HUES64 (cell line): ENCODE results near the gene NAT10.
"Not testable (repeated sequence)": the region's sequence is repeated elsewhere in the genome, so short reads cannot be mapped to it uniquely, and the experiment has no call there.

Source experiments
- H3K27ac ChIP-seq: 2 replicates; pipeline ENCODE4 v1.7.0; 2013; ENCODE audit warnings: low read depth, low read length, inconsistent platforms
- H3K27me3 ChIP-seq: 2 replicates; pipeline ENCODE4 v1.6.1; 2013; ENCODE audit warnings: mild to moderate bottlenecking, low read length; ENCODE audit not compliant: insufficient read depth
- H3K36me3 ChIP-seq: 2 replicates; pipeline ENCODE4 v1.6.1; 2013; ENCODE audit warnings: mild to moderate bottlenecking, low read length; ENCODE audit not compliant: insufficient read depth
- H3K4me1 ChIP-seq: 2 replicates; pipeline ENCODE4 v1.6.1; 2013; ENCODE audit warnings: mild to moderate bottlenecking, low read length, moderate library complexity; ENCODE audit not compliant: insufficient read depth
- H3K4me3 ChIP-seq: 2 replicates; pipeline ENCODE4 v1.5.1; 2013; ENCODE audit warnings: mild to moderate bottlenecking, low read length, moderate library complexity
- H3K9ac ChIP-seq: 2 replicates; pipeline ENCODE4 v1.6.1; 2013; ENCODE audit warnings: mild to moderate bottlenecking, low read depth, low read length
- H3K9me3 ChIP-seq: 2 replicates; pipeline ENCODE4 v1.6.1; 2013; ENCODE audit warnings: low read depth, low read length; ENCODE audit not compliant: insufficient read depth
- WGBS: fragments of 150-250, 120-280 bp; methylation state at CpG from one replicate; pipeline ENCODE4 v1.1.7; 2013; ENCODE audit warnings: missing lambda C conversion rate; 5-methylcytosine and 5-hydroxymethylcytosine counted together

Gene NAT10

DNA sequence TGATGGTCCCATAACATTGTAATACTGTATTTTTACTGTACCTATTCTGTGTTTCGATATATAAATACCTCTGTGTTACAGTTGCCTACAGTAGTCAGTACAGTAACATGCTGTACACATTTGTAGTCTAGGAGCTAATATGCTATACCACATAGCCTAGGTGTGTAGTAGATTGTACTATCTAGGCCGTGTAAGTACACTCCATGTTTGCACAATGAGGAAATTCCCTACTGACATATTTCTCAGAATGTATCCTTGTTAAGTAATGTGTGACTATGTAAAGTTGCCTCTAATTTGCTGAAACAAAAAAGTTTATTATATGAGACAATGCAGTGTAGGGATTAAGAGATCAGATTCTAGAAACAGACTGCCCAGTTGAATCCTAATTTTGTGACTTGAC, 32.6 kb upstream of the NAT10 start:
- 92% methylated on average over 2 of the region's 2 CpGs for WGBS
- no peaks in the 10 kb centered on the region for H3K9me3 ChIP-seq
- H3K4me3 ChIP-seq, result no peak overlapping the region
- peaks cover 85% of the 10 kb centered on the region for H3K36me3 ChIP-seq
- H3K9ac ChIP-seq, result no peak overlapping the region
- H3K27me3 ChIP-seq, result no peaks in the 10 kb centered on the region
- no peak overlapping the region for H3K27ac ChIP-seq
- H3K4me1 ChIP-seq, result no peaks in the 10 kb centered on the region

DNA sequence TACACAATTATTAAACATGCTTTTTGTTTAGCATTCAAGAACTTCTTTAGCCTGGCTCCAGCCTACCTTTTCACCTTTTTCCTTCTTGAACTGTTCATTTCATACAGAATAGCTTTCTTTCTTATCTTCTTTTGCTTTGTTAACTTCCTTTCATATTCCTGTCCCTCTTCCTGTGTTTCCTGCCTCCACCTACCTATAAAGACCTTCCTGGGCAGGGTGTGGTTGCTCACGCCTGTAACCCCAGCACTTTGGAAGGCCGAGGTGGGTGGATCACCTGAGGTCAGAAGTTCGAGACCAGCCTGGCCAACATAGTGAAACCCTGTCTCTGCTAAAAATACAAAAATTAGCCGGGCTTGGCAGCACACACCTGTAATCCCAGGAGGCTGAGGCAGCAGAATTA, 31.0 kb upstream of the NAT10 start:
- H3K4me1 ChIP-seq, result no peaks in the 10 kb centered on the region
- 98% methylated on average over 4 of the region's 4 CpGs for WGBS
- H3K9ac ChIP-seq, result no peak overlapping the region
- H3K9me3 ChIP-seq, result no peaks in the 10 kb centered on the region
- H3K36me3 ChIP-seq, result peaks cover 91% of the 10 kb centered on the region
- H3K4me3 ChIP-seq, result no peak overlapping the region
- H3K27ac ChIP-seq, result no peak overlapping the region
- H3K27me3 ChIP-seq, result no peaks in the 10 kb centered on the region

DNA sequence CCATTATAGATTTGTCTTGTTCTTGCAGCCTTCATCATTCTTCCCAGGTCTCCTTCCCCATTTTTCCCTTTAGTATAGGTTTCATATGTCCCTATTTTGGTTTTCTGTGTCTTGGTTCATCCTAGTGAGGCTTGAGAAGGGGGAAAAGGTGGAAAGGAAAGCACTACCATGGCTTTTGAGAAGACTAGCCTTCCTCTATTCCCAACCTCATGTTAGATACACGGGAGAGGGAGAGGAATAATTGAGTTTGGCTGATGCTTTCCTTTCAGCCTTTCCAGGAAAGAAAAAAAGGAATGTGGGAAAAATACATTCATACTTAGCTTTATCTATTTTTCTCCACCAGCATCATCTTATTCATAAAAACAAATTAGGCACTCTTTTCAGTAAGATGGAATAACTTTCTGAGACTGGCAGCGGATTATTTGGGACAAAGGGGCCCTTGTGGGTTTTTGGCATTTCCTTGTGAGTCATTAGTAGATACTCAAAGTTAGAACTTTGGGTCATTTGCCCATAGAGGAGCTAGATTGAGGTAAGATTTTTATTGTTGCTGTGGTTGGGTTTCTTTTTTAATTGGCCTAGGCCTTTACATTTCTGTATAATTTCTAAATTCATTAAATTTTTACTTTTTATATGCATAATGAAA, 30.1 kb upstream of the NAT10 start:
- H3K4me3 ChIP-seq, result no peak overlapping the region
- H3K4me1 ChIP-seq, result no peaks in the 10 kb centered on the region
- H3K27ac ChIP-seq, result no peak overlapping the region
- no peaks in the 10 kb centered on the region for H3K27me3 ChIP-seq
- 91% methylated on average over 1 of the region's 2 CpGs for WGBS
- no peak overlapping the region for H3K9ac ChIP-seq
- H3K9me3 ChIP-seq, result no peaks in the 10 kb centered on the region
- H3K36me3 ChIP-seq, result peaks cover 95% of the 10 kb centered on the region

GRCh38 chr11:34080609-34081008, 24.8 kb upstream of the NAT10 start:
- H3K27me3 ChIP-seq, result no peaks in the 10 kb centered on the region
- no peaks in the 10 kb centered on the region for H3K9me3 ChIP-seq
- peaks cover 100% of the 10 kb centered on the region for H3K36me3 ChIP-seq
- H3K9ac ChIP-seq, result no peak overlapping the region
- H3K27ac ChIP-seq, result no peak overlapping the region
- H3K4me1 ChIP-seq, result no peaks in the 10 kb centered on the region
- no peak overlapping the region for H3K4me3 ChIP-seq
- 94% methylated on average over 3 of the region's 4 CpGs for WGBS

DNA sequence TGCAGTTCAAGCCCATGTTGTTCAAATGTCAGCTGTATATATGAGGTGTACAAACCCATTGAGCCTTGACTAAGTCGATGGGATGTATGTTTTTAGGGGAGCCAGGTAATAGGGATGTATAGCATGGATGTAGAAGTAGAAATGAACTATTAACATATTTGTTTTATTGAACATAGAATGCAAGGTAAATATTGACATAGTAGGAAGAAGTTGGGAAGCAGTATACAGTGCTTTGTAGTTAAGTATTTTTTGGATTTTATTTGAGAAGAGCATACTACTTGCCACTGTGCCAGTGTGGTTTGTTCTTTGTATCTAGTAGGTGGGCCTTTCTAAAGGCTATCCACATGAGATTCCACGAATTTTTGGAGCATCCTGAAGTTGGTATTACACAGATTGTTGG, 20.8 kb upstream of the NAT10 start:
- Histone ChIP-seq H3K36me3 (peaks cover 97% of the 10 kb centered on the region), H3K9me3 (no peaks in the 10 kb centered on the region), H3K4me3 (no peak overlapping the region), H3K4me1 (no peaks in the 10 kb centered on the region), H3K27me3 (no peaks in the 10 kb centered on the region), H3K27ac (no peak overlapping the region), H3K9ac (no peak overlapping the region)
- WGBS, result 63% methylated on average over 2 of the region's 2 CpGs

- H3K9me3 ChIP-seq, result no peaks in the 10 kb centered on the region
- H3K36me3 ChIP-seq, result peaks cover 97% of the 10 kb centered on the region
- no peak overlapping the region for H3K27ac ChIP-seq
- WGBS, result 99% methylated on average over 4 of the region's 4 CpGs
- H3K4me1 ChIP-seq, result no peaks in the 10 kb centered on the region
- H3K27me3 ChIP-seq, result no peaks in the 10 kb centered on the region
- no peak overlapping the region for H3K9ac ChIP-seq
- no peak overlapping the region for H3K4me3 ChIP-seq
These were observed 18.7 kb upstream of the NAT10 start for GRCh38 chr11:34086554-34087283.

DNA sequence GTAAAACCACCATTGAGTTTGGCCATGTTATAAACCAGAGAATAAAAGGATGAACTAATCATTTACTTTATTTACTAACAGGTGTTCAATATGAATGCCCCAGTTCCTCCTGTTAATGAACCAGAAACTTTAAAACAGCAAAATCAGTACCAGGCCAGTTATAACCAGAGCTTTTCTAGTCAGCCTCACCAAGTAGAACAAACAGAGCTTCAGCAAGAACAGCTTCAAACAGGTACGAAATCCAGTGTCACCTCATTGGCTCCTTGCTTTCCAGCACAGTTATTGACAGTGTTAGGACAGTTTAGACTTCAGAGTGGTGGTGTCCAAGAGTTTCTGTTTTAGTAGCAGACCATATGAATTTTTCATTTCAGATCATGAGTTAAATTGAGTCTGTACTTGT, 13.6 kb upstream of the NAT10 start:
- H3K9me3 ChIP-seq, result no peaks in the 10 kb centered on the region
- no peak overlapping the region for H3K4me3 ChIP-seq
- H3K27me3 ChIP-seq, result no peaks in the 10 kb centered on the region
- H3K9ac ChIP-seq, result no peak overlapping the region
- peaks cover 97% of the 10 kb centered on the region for H3K36me3 ChIP-seq
- H3K27ac ChIP-seq, result no peak overlapping the region
- WGBS, result 90% methylated on average over 1 of the region's 1 CpG
- H3K4me1 ChIP-seq, result no peaks in the 10 kb centered on the region

GRCh38 chr11:34094900-34095299, 10.5 kb upstream of the NAT10 start:
- H3K9me3 ChIP-seq, H3K4me3 ChIP-seq, H3K9ac ChIP-seq, H3K4me1 ChIP-seq, H3K27me3 ChIP-seq, H3K27ac ChIP-seq: not testable (repeated sequence)
- H3K36me3 ChIP-seq, result peaks cover 100% of the 10 kb centered on the region
- 93% methylated on average over 2 of the region's 2 CpGs for WGBS

DNA sequence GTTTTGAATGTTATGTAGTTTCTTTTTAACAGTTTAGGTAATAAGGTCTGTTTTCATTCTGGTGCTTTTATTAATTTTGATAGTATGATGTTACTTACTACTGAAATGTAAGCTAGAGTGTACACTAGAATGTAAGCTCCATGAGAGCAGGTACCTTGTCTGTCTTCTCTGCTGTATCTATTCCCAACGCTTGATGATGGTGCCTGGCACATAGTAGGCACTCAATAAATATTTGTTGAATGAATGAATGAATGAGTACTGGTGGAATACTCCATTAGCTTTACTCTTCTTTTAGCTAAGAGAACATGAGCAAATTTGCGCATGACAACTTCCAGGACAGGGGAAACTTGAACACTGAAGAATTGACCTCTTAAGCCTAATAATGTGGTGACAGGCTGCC, 6.6 kb upstream of the NAT10 start:
- WGBS, result 96% methylated on average over 2 of the region's 2 CpGs
- Histone ChIP-seq H3K9me3 (no peaks in the 10 kb centered on the region), H3K36me3 (peaks cover 83% of the 10 kb centered on the region), H3K4me3 (no peak overlapping the region), H3K27ac (no peak overlapping the region), H3K9ac (no peak overlapping the region), H3K27me3 (no peaks in the 10 kb centered on the region), H3K4me1 (no peaks in the 10 kb centered on the region)

DNA sequence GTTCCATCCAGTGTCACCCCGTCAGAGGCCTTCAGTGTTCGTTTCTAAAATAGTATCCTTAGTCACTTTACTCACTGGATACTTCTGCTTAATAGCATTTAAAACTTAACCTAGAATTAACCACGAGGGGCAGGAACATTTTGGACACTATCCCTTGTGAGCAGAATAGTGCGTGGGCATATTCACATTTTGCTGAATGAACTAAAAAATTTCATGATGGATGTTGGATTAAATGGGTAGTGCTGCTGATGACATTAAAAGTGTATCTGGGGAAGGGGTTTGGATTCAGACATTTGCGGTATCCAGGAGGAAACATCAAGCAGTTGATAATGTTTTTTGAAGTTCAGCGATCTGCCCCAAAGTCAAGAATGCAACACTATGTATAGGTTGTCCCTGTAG, 750 bp upstream of the NAT10 start:
- H3K9me3 ChIP-seq, result no peaks in the 10 kb centered on the region
- peak overlapping the region; percentile 95 for H3K27ac ChIP-seq
- H3K4me3 ChIP-seq, result peak overlapping the region; percentile 72
- peaks cover 7% of the 10 kb centered on the region; the same call in 1 of the 2 replicates for H3K4me1 ChIP-seq
- 28% methylated on average over 6 of the region's 6 CpGs for WGBS
- H3K9ac ChIP-seq, result peak overlapping the region; percentile 91
- H3K27me3 ChIP-seq, result no peaks in the 10 kb centered on the region
- peaks cover 46% of the 10 kb centered on the region for H3K36me3 ChIP-seq

DNA sequence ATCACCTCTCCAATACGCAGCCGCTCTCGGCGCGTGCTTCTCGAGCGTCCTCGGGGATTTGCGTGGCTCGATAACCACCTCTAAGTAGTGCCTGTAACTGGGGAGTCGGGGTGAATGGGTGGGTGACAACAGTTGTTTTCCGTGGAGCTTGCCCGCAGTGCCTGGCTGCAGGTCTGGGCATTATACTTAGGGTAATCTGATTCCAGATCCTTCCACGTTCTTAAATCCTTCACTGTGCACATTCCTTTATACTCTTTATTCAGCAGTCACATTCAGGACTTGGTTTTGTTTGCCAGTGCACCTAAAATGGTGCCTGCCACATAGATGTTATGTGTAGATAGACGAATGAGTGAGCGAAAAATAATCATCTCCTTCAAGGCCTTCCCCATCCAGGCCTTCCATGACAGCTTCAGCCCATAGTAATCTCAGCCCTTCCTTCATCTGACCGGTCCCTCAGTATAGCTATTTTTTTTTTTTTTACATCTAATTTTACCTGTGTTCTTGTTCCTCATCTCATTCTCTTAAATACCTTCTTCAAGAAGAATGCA, 602 bp downstream of the NAT10 start:
- H3K36me3 ChIP-seq, result peaks cover 46% of the 10 kb centered on the region
- peaks cover 7% of the 10 kb centered on the region; the same call in 1 of the 2 replicates for H3K4me1 ChIP-seq
- peak overlapping the region; percentile 95 for H3K27ac ChIP-seq

More for the DNA sequence above, 602 bp downstream of the NAT10 start:
- H3K9me3 ChIP-seq, result no peaks in the 10 kb centered on the region
- H3K9ac ChIP-seq, result peak overlapping the region; percentile 91
- WGBS, result 4% methylated on average over 17 of the region's 17 CpGs
- H3K27me3 ChIP-seq, result no peaks in the 10 kb centered on the region
- peak overlapping the region; percentile 72 for H3K4me3 ChIP-seq
